DMS53 (cell line): ENCODE measurements around the gene GNB5.

Source experiments
- DNase-seq: peaks from one replicate; lab custom pipeline; 2025; lab: John Stamatoyannopoulos, UW

The GNB5 gene

GRCh38 chr15:52207191-52207590 lies 16.0 kb upstream of the GNB5 start:
- DNase-seq: no peak

GRCh38 chr15:52206446-52206845 lies 15.3 kb upstream of the GNB5 start:
- peak; percentile 3 for DNase-seq

GRCh38 chr15:52204657-52205056 lies 13.5 kb upstream of the GNB5 start:
- no peak for DNase-seq

GRCh38 chr15:52200831-52201365 lies 9.7 kb upstream of the GNB5 start:
- DNase-seq: no peak

GRCh38 chr15:52199271-52199670 lies 8.1 kb upstream of the GNB5 start:
- peak; percentile 6 for DNase-seq

- no peak for DNase-seq
Observed at GRCh38 chr15:52196891-52197290, 5.7 kb upstream of the GNB5 start.

GRCh38 chr15:52193791-52194190 lies 2.6 kb upstream of the GNB5 start:
- DNase-seq: no peak

- DNase-seq: no peak
Observed at GRCh38 chr15:52193321-52193720, 2.1 kb upstream of the GNB5 start.

- no peak for DNase-seq
Observed at GRCh38 chr15:52186651-52187486, 4.3 kb downstream of the GNB5 start.

- no peak for DNase-seq
Observed at GRCh38 chr15:52185151-52185561, 6.0 kb downstream of the GNB5 start.

- DNase-seq: no peak
Observed at GRCh38 chr15:52184721-52185120, 6.5 kb downstream of the GNB5 start.

GRCh38 chr15:52183562-52184173 lies 7.5 kb downstream of the GNB5 start:
- DNase-seq: peak; percentile 55

GRCh38 chr15:52181938-52182780 lies 9.0 kb downstream of the GNB5 start:
- DNase-seq: no peak

- no peak for DNase-seq
Observed at GRCh38 chr15:52180851-52181450, 10.2 kb downstream of the GNB5 start.

- peak; percentile 72 for DNase-seq
Observed at GRCh38 chr15:52180196-52180835, 10.9 kb downstream of the GNB5 start.

GRCh38 chr15:52179278-52180195 lies 11.7 kb downstream of the GNB5 start:
- peak; percentile 89 for DNase-seq

GRCh38 chr15:52178765-52179164 lies 12.4 kb downstream of the GNB5 start:
- DNase-seq: peak; percentile 19

GRCh38 chr15:52172869-52173268 lies 18.3 kb downstream of the GNB5 start:
- peak; percentile 30 for DNase-seq

- DNase-seq: no peak
Observed at GRCh38 chr15:52171807-52172206, 19.4 kb downstream of the GNB5 start.

- DNase-seq: no peak
Observed at GRCh38 chr15:52171386-52171785, 19.8 kb downstream of the GNB5 start.
